Activated CD4-positive, alpha-beta T cell treated with anti-CD3 and anti-CD28 coated beads for 48 hours (primary cell): ENCODE results near the gene SPANXN4.

Experiments used
- DNase-seq: peaks from one replicate; pipeline ENCODE4 v3.0.0-alpha.2; 2020

SPANXN4 gene, protein sequence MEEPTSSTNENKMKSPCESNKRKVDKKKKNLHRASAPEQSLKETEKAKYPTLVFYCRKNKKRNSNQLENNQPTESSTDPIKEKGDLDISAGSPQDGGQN

GRCh38 chrX:143025628-143026027 lies at the start of gene SPANXN4:
SPANXN4 (plus strand) TSS chrX:143025928; CDS start chrX:143026015, 87 bp downstream.
- DNase-seq, result no peak

GRCh38 chrX:142977128-142977914 lies 48.4 kb upstream of the SPANXN4 start:
- no peak for DNase-seq

DNA sequence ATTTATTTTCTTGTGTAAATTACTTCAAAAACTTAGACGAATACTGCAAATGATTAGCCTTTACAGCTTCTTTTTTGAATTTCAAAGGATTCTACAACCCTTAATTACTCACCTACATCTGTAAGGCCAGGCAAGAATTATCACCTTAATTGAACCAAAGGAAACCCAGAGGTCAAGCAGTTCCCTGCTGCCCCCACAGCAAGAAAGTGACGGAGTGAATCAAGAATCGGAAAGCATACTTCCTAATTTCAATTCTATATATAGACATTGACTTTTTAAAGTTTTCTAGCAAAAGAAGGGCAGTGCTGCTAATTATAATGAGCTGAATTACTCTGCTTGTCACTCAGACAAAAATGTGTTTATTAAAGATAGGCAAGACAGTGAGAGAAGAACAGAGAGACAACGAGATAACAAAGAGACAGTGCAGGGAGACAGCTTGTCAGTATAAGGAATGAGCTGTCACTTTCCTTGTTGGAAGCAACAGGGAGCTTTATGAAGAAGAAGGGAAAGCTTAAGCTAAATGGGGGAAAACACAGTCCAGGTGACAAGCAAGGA lies 47.5 kb upstream of the SPANXN4 start:
- DNase-seq, result no peak

DNA sequence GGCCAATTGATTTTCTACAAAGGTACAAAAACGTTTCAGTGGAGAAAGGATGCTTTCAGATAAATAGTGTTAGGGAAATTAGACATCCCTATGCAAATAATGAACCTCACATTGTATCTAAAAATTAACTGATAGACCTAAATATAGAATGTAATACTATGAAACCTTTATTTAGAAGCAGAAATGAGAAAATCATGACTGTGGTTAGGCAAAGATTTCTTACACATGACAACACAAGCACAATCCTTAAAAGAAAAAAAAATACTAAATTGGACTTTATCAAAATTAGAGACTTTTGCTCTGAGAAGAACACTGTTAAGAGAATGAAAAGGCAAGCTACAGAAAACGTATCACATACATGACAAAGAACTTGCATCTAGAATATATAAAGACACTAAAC lies 43.0 kb upstream of the SPANXN4 start:
- no peak for DNase-seq

DNA sequence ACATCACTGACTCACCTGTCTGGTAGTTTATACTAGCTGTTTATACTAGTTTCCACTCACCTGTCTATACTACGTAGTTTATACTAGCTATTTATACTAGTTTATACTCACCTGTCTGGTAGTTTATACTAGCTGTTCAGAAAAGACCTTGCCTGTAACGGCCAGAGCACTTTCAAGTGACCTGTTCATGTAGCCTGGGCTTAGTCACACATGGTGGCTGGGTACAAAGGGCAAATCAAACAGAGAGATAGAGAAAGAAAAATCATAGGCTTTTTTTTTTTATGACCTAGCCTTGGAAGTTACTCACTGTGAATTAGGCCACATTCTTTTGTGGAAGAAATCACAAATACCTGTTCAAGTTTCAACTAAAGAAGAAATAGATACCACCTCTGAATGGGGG lies 30.7 kb upstream of the SPANXN4 start:
- no peak for DNase-seq

DNA sequence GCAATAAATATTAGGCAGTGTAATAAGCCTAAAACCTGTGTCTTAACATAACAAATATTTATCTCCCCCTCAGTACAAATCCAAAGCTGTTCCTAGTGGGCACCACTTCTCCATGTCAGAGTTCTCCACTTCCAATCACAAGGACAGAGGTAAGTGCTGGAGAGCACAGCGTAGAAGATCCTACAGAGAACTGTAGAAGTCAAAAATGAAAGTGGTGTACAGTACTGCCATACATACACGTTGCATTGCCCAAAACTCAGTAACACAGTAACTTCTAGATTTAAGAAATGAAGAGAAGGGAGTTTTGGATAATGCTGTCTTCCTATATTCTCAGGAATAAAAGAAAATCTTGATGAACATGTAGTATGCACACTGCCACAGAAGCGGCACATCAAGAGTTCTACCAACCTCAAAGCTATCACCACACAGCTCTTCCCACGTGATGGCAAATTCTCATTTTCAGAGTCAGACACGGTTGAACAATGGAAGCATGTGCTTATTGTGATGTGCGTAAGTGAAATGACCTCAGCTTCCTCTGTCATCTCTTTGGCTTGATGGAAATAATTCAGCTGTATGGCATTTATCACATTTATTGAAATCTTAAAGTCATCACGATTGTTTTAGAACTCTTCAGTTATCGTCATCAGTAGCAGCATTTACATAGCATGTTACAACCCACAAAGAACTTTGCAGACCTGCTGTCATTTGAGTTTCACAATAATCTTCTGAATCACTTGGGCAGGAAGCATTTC lies 27.1 kb upstream of the SPANXN4 start:
- DNase-seq, result no peak

- DNase-seq, result no peak
Observed at GRCh38 chrX:142999199-142999701, 26.5 kb upstream of the SPANXN4 start.

GRCh38 chrX:143002206-143002605 lies 23.5 kb upstream of the SPANXN4 start:
- DNase-seq, result no peak

DNA sequence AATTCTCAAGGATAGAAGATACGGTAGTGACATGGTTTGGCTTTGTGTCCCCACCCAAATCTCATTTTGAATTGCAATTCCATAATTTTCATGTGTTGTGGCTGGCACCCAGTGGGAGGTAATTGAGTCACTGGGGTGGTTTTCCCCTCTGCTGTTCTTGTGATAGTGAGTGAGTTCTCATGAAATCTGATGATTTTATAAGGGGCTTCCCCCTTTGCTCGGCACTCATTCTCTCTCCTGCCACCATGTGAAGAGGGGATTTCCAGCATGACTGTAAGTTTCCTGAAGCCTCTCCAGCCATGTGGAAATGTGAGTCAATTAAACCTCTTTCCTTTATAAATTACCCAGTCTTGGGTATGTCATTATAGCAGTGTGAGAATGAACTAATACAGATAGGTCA lies 8.5 kb upstream of the SPANXN4 start:
- DNase-seq, result peak; percentile 1

GRCh38 chrX:143027275-143027674 lies 1.5 kb downstream of the SPANXN4 start:
- no peak for DNase-seq

GRCh38 chrX:143047511-143047910 lies 21.8 kb downstream of the SPANXN4 start:
- DNase-seq, result no peak

- no peak for DNase-seq
Observed at GRCh38 chrX:143058120-143058519, 32.4 kb downstream of the SPANXN4 start.

DNA sequence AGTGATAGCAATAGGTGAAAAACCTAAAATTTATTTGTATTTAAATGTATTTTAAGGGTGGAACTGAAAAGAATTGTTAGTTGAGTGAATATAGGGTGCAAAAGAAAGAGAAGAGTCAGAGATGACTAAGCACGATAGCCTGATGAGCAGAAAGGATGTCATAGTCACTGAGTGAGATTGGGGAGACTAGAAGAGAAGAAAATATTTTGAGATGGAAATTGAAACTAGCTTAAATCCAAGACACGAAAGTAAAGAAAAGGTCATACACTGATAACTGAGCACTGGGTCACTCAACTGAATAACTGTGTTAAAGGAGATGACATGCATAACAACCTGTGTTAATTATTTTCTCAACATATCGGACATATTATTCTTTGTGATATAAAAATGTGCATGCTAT lies 55.5 kb downstream of the SPANXN4 start:
- no peak for DNase-seq

DNA sequence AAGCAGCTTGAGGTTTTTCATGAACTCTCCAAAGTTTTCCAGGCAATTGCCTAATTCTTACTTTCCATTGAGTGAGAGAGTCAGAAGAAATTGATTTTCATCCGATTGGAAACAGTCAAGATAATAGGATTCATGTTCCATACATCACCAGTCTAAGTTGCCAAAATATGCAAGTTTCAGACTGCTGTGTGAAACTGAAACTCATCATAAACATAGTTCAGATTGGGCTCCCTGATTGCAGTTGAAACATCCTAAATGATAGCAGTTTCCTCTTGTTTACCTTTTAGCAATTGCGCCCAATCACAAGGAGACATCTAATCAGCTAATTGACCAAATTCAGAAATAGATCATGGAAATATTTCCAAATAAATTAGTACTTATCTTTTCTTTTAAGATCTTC lies 56.8 kb downstream of the SPANXN4 start:
- DNase-seq, result no peak
